Hepatocyte (in vitro differentiated cells): ENCODE data around the gene ARHGAP26. TPM values are rescaled to one million over a fixed set of nuclear protein-coding genes. Genes with fewer than 3 reads are reported as not detected.

ENCODE experiments used
- DNase-seq: peaks from one replicate; pipeline ENCODE4 v3.0.0-alpha.2; 2016; ENCODE audit warnings: low spot score
- H2AFZ ChIP-seq: fragments of 200-600 bp; sonication (generic); 2 replicates; pipeline ENCODE4 v1.6.0; 2016; ENCODE audit warnings: antibody characterized with exemption, mild to moderate bottlenecking
- H3K27ac ChIP-seq: fragments of 200-600 bp; sonication (generic); 2 replicates; pipeline ENCODE4 v1.5.1; 2016; ENCODE audit warnings: mild to moderate bottlenecking
- H3K27me3 ChIP-seq: fragments of 200-600 bp; sonication (generic); 2 replicates; pipeline ENCODE4 v1.6.1; 2016
- H3K36me3 ChIP-seq: fragments of 200-600 bp; sonication (generic); replicated peaks from 2 replicates; pipeline ENCODE4 v1.5.1; 2016; ENCODE audit warnings: low read depth; ENCODE audit not compliant: insufficient read depth
- H3K4me1 ChIP-seq: fragments of 200-600 bp; sonication (generic); 2 replicates; pipeline ENCODE4 v1.5.1; 2016; ENCODE audit warnings: mild to moderate bottlenecking, moderate library complexity; ENCODE audit not compliant: insufficient read depth
- H3K4me2 ChIP-seq: fragments of 200-600 bp; sonication (generic); 2 replicates; pipeline ENCODE4 v1.6.0; 2016
- H3K4me3 ChIP-seq: fragments of 200-600 bp; sonication (generic); 2 replicates; pipeline ENCODE4 v1.5.1; 2016; ENCODE audit warnings: mild to moderate bottlenecking
- H3K79me2 ChIP-seq: fragments of 200-600 bp; sonication (generic); 2 replicates; pipeline ENCODE4 v1.6.0; 2017; ENCODE audit warnings: mild to moderate bottlenecking
- H3K9me2 ChIP-seq: fragments of 200-600 bp; sonication (generic); replicated peaks from 2 replicates; pipeline ENCODE4 v1.6.0; 2017; ENCODE audit warnings: mild to moderate bottlenecking; ENCODE audit not compliant: insufficient read depth
- H3K9me3 ChIP-seq: fragments of 200-600 bp; sonication (generic); 2 replicates; pipeline ENCODE4 v1.5.1; 2016; ENCODE audit warnings: low read depth, mild to moderate bottlenecking
- H4K20me1 ChIP-seq: fragments of 200-600 bp; sonication (generic); 2 replicates; pipeline ENCODE4 v1.6.0; 2016; ENCODE audit warnings: mild to moderate bottlenecking; ENCODE audit not compliant: insufficient read depth, poor library complexity, severe bottlenecking
- CTCF ChIP-seq: fragments of 200-600 bp; sonication (generic); IDR thresholded peaks from 2 replicates; pipeline ENCODE4 v1.5.1; 2016; ENCODE audit warnings: antibody characterized with exemption, mild to moderate bottlenecking; ENCODE audit not compliant: poor library complexity
- EZH2 ChIP-seq: fragments of 200-600 bp; sonication (generic); IDR thresholded peaks from 2 replicates; pipeline ENCODE4 v1.6.1; 2016; ENCODE audit warnings: antibody characterized with exemption, mild to moderate bottlenecking, borderline replicate concordance
- EZH2phosphoT487 ChIP-seq: fragments of 200-600 bp; sonication (generic); IDR thresholded peaks from one replicate; pipeline ENCODE4 v1.6.1; 2018; ENCODE audit warnings: antibody characterized with exemption, mild to moderate bottlenecking, low read depth, moderate library complexity; ENCODE audit not compliant: unreplicated experiment, severe bottlenecking
- WGBS: methylation state at CpG from one replicate; pipeline ENCODE4 v1.1.6; 2016; ENCODE audit warnings: low lambda C conversion rate; ENCODE audit errors: missing lambda C conversion rate; 5-methylcytosine and 5-hydroxymethylcytosine counted together
- polyA plus RNA-seq: library from polyadenylated mRNA; unstranded; fragments of >200 nt; fragmentation: Nextera tagmentation; extraction: Ambion mirVana; gene quantifications from 2 replicates; pipeline ENCODE4 v1.2.1, GENCODE V29; 2016
- total RNA-seq: library from RNA; depleted of rRNA; stranded (reverse); fragments of >200 nt; gene quantifications from 2 replicates; pipeline ENCODE4 v1.2.3, GENCODE V29; 2014

The ARHGAP26 gene
- total and polyA plus RNA-seq, 2 experiments from 2014 or later: 16.5 to 19.8 TPM

DNA sequence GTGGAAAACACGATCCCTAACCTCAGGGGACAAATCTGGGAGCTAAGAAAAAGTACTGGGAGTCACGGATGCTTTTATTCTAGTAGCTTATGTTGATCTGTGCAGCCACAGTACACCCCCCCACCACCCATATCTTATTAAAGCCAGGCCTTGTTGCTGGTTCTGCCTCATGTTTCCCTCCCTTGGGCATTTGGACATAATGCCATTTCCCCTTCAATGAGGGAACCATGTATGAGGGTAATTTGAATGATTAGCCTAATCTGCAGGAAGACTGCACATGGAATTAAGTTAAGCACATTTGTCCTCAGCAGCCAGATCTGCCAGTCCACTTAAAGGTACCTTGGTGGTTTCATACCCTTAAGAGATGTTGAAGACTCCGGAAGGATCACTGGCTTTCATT is 102.0 kb downstream of the ARHGAP26 start:
- TF ChIP-seq EZH2phosphoT487 (no peak), EZH2 (no peak), CTCF (no peak)
- no peaks in the 10 kb centered on the region for H3K9me2 ChIP-seq
- no peak overlapping the region for H3K4me2 ChIP-seq
- no peaks in the 10 kb centered on the region for H4K20me1 ChIP-seq
- no peaks in the 10 kb centered on the region for H3K27me3 ChIP-seq
- H3K79me2 ChIP-seq: peaks cover 31% of the 10 kb centered on the region
- 70% methylated on average over 3 of the region's 3 CpGs for WGBS
- no peaks in the 10 kb centered on the region for H3K36me3 ChIP-seq
- no peaks in the 10 kb centered on the region for H3K9me3 ChIP-seq
- DNase-seq: no peak
- H3K27ac ChIP-seq: no peak overlapping the region
- H3K4me1 ChIP-seq: peaks cover 14% of the 10 kb centered on the region
- no peak overlapping the region for H3K4me3 ChIP-seq
- H2AFZ ChIP-seq: no peak overlapping the region

GRCh38 chr5:142872795-142873194 is 102.6 kb downstream of the ARHGAP26 start:
- WGBS: 56% methylated on average over 3 of the region's 3 CpGs
- Histone ChIP-seq H3K4me2 (no peak overlapping the region), H2AFZ (no peak overlapping the region), H3K36me3 (no peaks in the 10 kb centered on the region), H3K9me3 (no peaks in the 10 kb centered on the region), H3K9me2 (no peaks in the 10 kb centered on the region), H3K79me2 (peaks cover 26% of the 10 kb centered on the region), H3K4me1 (peaks cover 9% of the 10 kb centered on the region), H3K27ac (no peak overlapping the region), H3K27me3 (no peaks in the 10 kb centered on the region), H4K20me1 (no peaks in the 10 kb centered on the region), H3K4me3 (no peak overlapping the region)
- no peak for TF ChIP-seq EZH2phosphoT487
- TF ChIP-seq EZH2: no peak
- TF ChIP-seq CTCF: no peak
- no peak for DNase-seq

GRCh38 chr5:142873831-142874230 is 103.7 kb downstream of the ARHGAP26 start:
- H3K4me1 ChIP-seq: peaks cover 5% of the 10 kb centered on the region

More at GRCh38 chr5:142873831-142874230, 103.7 kb downstream of the ARHGAP26 start:
- peaks cover 16% of the 10 kb centered on the region for H3K79me2 ChIP-seq
- DNase-seq: no peak
- TF ChIP-seq EZH2phosphoT487: no peak
- peak; percentile 10 for TF ChIP-seq CTCF
- TF ChIP-seq EZH2: no peak
- no peaks in the 10 kb centered on the region for H3K27me3 ChIP-seq
- H3K4me2 ChIP-seq: no peak overlapping the region
- 84% methylated on average over 5 of the region's 5 CpGs for WGBS
- no peak overlapping the region for H2AFZ ChIP-seq
- H3K36me3 ChIP-seq: no peaks in the 10 kb centered on the region
- H3K9me3 ChIP-seq: no peaks in the 10 kb centered on the region
- no peak overlapping the region for H3K27ac ChIP-seq
- H3K9me2 ChIP-seq: no peaks in the 10 kb centered on the region
- H3K4me3 ChIP-seq: no peak overlapping the region
- no peaks in the 10 kb centered on the region for H4K20me1 ChIP-seq
